PFSK-1 (cell line): Measurements from ENCODE around the gene LTBP1.

Experiments
- FOXP2 ChIP-seq: optimal IDR thresholded peaks from 2 replicates; pipeline ENCODE3; 2011; ENCODE audit warnings: borderline replicate concordance, control low read depth, inconsistent platforms; ENCODE audit not compliant: insufficient read depth; ENCODE audit errors: extremely low read length, extremely low read depth
- POLR2AphosphoS5 ChIP-seq: IDR thresholded peaks from 2 replicates; pipeline ENCODE4 v1.6.1; 2012; ENCODE audit warnings: low read depth, mild to moderate bottlenecking, control low read depth, low read length, moderate library complexity
- SIN3A ChIP-seq: IDR thresholded peaks from 2 replicates; pipeline ENCODE4 v1.6.1; 2012; ENCODE audit warnings: mild to moderate bottlenecking, low read length, moderate library complexity, borderline replicate concordance; ENCODE audit not compliant: insufficient read depth
- TAF1 ChIP-seq: IDR thresholded peaks from 2 replicates; pipeline ENCODE4 v1.6.1; 2012; ENCODE audit warnings: low read length, control low read depth, borderline replicate concordance; ENCODE audit not compliant: insufficient read depth
- TF ChIP-seq, protein P1 (sequence below), 2 experiments: IDR thresholded peaks; 2 replicates each; pipeline versions ENCODE4 v1.6.1 to v1.8.0; 2011 to 2012; ENCODE audit warnings: low read depth in 2 of 2, low read length in 2 of 2, control low read depth in 1 of 2, inconsistent platforms in 1 of 2, mild to moderate bottlenecking in 1 of 2, moderate library complexity in 1 of 2; ENCODE audit not compliant: insufficient read depth in 1 of 2

Gene LTBP1

DNA sequence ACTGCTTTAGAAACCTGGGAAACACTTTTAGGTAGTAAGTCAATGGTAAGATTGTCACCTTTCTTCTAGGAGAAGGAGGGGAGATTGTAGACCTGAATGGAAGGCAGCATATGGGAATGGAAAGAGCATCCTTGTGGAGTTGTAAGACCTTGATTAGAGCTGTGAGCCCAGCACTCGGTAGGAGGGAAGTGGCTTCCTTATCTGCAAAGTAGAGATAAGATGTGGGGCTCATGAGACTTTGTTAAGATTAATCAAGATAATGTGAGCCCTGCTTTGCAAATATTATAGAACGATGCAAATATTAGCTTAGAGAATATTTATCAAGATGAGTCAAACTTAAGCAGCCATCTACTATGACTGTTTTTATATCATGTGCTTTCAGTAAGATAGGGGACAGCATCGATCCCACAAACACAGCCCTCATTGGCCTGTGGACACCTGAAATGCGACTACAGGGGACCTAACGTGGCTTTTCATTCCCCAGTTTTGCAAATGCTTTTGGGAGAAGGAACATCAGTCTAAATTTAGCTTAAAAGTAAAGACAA, 243.7 kb downstream of the LTBP1 start:
- TF ChIP-seq TAF1 = no peak
- no peak for TF ChIP-seq FOXP2
- TF ChIP-seq, protein P1, sequence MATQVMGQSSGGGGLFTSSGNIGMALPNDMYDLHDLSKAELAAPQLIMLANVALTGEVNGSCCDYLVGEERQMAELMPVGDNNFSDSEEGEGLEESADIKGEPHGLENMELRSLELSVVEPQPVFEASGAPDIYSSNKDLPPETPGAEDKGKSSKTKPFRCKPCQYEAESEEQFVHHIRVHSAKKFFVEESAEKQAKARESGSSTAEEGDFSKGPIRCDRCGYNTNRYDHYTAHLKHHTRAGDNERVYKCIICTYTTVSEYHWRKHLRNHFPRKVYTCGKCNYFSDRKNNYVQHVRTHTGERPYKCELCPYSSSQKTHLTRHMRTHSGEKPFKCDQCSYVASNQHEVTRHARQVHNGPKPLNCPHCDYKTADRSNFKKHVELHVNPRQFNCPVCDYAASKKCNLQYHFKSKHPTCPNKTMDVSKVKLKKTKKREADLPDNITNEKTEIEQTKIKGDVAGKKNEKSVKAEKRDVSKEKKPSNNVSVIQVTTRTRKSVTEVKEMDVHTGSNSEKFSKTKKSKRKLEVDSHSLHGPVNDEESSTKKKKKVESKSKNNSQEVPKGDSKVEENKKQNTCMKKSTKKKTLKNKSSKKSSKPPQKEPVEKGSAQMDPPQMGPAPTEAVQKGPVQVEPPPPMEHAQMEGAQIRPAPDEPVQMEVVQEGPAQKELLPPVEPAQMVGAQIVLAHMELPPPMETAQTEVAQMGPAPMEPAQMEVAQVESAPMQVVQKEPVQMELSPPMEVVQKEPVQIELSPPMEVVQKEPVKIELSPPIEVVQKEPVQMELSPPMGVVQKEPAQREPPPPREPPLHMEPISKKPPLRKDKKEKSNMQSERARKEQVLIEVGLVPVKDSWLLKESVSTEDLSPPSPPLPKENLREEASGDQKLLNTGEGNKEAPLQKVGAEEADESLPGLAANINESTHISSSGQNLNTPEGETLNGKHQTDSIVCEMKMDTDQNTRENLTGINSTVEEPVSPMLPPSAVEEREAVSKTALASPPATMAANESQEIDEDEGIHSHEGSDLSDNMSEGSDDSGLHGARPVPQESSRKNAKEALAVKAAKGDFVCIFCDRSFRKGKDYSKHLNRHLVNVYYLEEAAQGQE (IDR thresholded peaks at IDR 0.05; ENCODE audit: insufficient read depth in 1 of 2, low read depth in 2 of 2, low read length in 2 of 2) = no peak
- TF ChIP-seq POLR2AphosphoS5 = no peak
- TF ChIP-seq SIN3A = no peak

DNA sequence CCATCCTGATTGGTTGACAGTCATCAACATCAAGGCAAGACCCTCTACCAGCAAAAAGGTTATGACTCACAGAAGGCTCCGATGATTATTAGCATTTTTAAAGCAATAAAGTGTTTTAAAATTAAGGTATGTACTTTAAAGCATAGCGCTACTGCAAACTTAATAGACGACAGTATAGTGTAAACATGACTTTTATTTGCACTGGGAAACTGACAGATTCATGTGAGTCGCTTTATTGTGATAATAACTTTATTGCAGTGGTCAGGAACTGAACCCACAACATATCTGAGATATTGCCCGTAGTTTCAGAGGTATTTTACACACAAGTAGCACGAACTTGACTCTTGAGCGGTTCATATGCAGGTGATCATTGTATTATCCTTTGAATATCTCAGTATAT, 249.1 kb downstream of the LTBP1 start:
- TF ChIP-seq SIN3A (no peak), POLR2AphosphoS5 (no peak), FOXP2 (no peak), TAF1 (no peak)
- TF ChIP-seq, protein P1 (IDR thresholded peaks at IDR 0.05; ENCODE audit: insufficient read depth in 1 of 2, low read depth in 2 of 2, low read length in 2 of 2) = no peak

DNA sequence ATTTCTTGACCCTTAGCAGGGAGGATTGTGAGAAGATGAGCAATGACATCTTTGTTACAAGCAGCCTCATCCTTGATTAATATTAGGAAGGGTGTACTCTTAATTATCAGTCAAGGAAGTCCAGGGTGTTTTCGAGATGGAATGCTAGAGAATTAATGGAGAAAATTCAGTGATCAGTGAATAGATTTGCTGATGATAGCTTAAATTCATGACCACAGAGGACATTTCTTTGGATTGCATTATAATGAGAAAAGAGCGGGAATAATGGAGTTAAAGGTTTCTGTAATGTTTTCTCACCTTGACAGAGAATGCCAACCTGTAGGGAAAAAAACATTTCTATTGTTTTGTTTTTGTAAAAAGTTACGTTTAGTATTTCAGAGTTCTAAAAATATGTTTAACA, 249.9 kb downstream of the LTBP1 start:
- no peak for TF ChIP-seq SIN3A
- TF ChIP-seq POLR2AphosphoS5 = no peak
- no peak for TF ChIP-seq FOXP2
- no peak for TF ChIP-seq TAF1
- TF ChIP-seq, protein P1 (IDR thresholded peaks at IDR 0.05; ENCODE audit: insufficient read depth in 1 of 2, low read depth in 2 of 2, low read length in 2 of 2) = no peak

DNA sequence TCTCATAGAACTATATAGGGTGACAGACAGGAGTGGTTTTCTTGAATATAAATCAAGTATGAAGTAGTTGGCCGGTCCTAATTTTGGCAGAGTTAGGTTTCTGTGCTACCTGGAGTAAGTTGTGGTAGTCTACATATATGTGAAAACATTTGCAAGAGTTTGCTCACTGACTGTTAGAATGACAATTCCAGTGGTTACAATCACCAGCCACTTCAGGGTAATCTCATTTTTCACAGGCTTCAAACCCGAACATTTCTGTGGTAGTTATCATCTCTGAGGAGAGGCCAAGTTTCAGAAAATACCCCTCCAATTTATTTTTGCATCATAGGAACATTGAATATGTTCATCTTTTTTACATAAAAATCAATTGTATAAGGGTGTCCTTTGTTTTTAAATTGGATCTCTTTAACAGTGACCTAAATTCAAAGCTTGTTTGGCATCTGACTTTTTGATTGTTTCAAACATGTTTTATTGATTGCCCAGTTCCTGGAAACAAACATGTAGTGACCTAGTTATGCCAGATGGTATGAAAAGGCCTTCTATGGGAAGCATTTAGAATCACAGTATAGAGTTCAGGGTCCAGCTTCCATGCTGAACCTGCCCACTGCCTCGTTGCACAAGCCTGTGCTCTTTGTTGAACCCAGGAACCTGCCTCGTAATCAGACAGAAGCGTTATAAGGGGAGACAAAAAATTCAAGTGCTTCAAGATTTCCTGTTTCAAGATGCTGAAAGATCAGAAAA, 250.6 kb downstream of the LTBP1 start:
- TF ChIP-seq, protein P1 (IDR thresholded peaks at IDR 0.05; ENCODE audit: insufficient read depth in 1 of 2, low read depth in 2 of 2, low read length in 2 of 2) = no peak
- no peak for TF ChIP-seq FOXP2
- TF ChIP-seq TAF1 = no peak
- TF ChIP-seq POLR2AphosphoS5 = no peak
- TF ChIP-seq SIN3A = no peak
